Fibroblast of lung (primary cell): ENCODE measurements around the gene COL5A2.

Experiments
- CTCF ChIP-seq, 2 donors: IDR thresholded peaks in 1 of 2; conservative IDR thresholded peaks in 1 of 2; 1 replicate in 1 of 2; 2 replicates in 1 of 2; pipeline ENCODE4 v1.5.1; 2011 to 2012; ENCODE audit warnings: low read length in 2 of 2, control low read depth in 1 of 2, inconsistent platforms in 1 of 2, low read depth in 1 of 2, mild to moderate bottlenecking in 1 of 2
- EZH2 ChIP-seq: IDR thresholded peaks from 2 replicates; pipeline ENCODE4 v1.5.1; 2012; ENCODE audit warnings: low read length, control low read depth, mild to moderate bottlenecking; ENCODE audit errors: missing control alignments

- no peak for TF ChIP-seq EZH2
- no peak for TF ChIP-seq CTCF (conservative IDR thresholded peaks at IDR 0.05 in 1 of 2, IDR thresholded peaks at IDR 0.05 in 1 of 2; ENCODE audit: low read depth in 1 of 2, low read length in 2 of 2)
Observed at GRCh38 chr2:189175869-189176433, 3.6 kb downstream of the COL5A2 start.
